Stimulated activated memory B cell treated with anti-CD40 and anti-IgM and Interleukin-4, amounts not matched to agents 10 μg/mL and 1 μg/mL and 100 μg/mL, for 72 hours (primary cell): Measurements from ENCODE around the gene PRDM5.

Experiments
- ATAC-seq: fragments of 150-1000 bp; cut with Tn5 transposase; 2 replicates; pipeline ENCODE4 v1.10.0; 2021
- H3K27ac Mint-ChIP-seq: one replicate; pipeline ENCODE4 v1.8.0; 2022; ENCODE audit warnings: mild to moderate bottlenecking, mixed read lengths
- H3K27me3 Mint-ChIP-seq: one replicate; pipeline ENCODE4 v1.8.0; 2022; ENCODE audit warnings: mixed read lengths
- H3K36me3 Mint-ChIP-seq: one replicate; pipeline ENCODE4 v1.8.0; 2022; ENCODE audit warnings: mixed read lengths
- H3K4me1 Mint-ChIP-seq: one replicate; pipeline ENCODE4 v1.8.0; 2022; ENCODE audit warnings: mixed read lengths
- H3K4me3 Mint-ChIP-seq: one replicate; pipeline ENCODE4 v1.8.0; 2022; ENCODE audit warnings: mild to moderate bottlenecking, moderate library complexity, mixed read lengths
- H3K9me3 Mint-ChIP-seq: one replicate; pipeline ENCODE4 v1.8.0; 2022; ENCODE audit warnings: mixed read lengths

The PRDM5 gene

GRCh38 chr4:120921456-120922380, 808 bp downstream of the PRDM5 start:
- Mint-ChIP-seq H3K36me3 (no peaks in the 10 kb centered on the region), H3K9me3 (no peaks in the 10 kb centered on the region), H3K4me1 (peaks cover 4% of the 10 kb centered on the region), H3K4me3 (peak overlapping the region; percentile 24), H3K27me3 (peaks cover 24% of the 10 kb centered on the region), H3K27ac (no peak overlapping the region)
- ATAC-seq, result no peak

GRCh38 chr4:120920666-120921065, 1.9 kb downstream of the PRDM5 start:
- H3K27ac Mint-ChIP-seq, result no peak overlapping the region
- ATAC-seq, result no peak
- H3K9me3 Mint-ChIP-seq, result peaks cover 1% of the 10 kb centered on the region
- H3K4me1 Mint-ChIP-seq, result peaks cover 4% of the 10 kb centered on the region
- no peaks in the 10 kb centered on the region for H3K36me3 Mint-ChIP-seq
- no peak overlapping the region for H3K4me3 Mint-ChIP-seq
- H3K27me3 Mint-ChIP-seq, result peaks cover 24% of the 10 kb centered on the region

DNA sequence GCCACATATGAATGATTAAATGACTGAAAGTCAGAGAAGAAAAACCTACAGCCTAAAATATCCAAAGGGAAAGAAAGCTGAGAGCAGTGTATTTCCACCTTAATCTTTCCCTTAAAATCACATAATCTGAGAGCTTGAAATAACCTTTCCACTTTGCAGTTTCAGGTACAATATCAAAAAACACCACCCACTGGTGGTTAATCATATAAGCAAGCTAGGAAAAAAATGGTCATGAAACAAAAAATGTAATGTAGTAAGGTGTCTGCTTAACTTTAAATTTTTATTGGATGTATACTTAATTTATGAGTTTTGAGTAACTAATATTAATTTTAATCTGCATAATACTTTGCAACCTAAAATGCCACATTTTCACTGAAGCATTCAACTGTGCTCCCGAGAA, 3.2 kb downstream of the PRDM5 start:
- H3K27me3 Mint-ChIP-seq, result peaks cover 23% of the 10 kb centered on the region

DNA sequence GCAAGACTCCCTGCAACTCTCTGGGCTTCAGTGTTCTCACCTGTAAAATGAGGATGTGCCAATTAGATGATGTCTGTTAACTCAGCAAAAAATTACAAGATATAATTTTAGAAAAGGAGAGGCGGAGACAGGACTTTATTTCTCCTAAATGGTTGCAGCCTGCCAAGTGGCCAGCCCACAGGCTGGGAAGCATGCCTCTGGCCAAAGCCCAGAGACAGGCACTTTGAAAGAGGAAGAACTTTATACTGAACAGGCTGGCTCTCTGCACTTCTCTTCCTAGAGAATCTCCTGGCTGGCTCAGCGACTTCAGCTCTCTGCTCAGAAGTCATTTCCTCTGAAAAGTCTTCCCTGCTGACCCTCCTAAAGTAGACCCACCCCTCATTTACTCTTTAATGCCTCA, 3.7 kb downstream of the PRDM5 start:
- Mint-ChIP-seq H3K4me3 (no peak overlapping the region), H3K27ac (no peak overlapping the region), H3K9me3 (peaks cover 4% of the 10 kb centered on the region), H3K36me3 (no peaks in the 10 kb centered on the region), H3K4me1 (peaks cover 4% of the 10 kb centered on the region), H3K27me3 (peaks cover 17% of the 10 kb centered on the region)
- no peak for ATAC-seq

More for the DNA sequence above, 3.2 kb downstream of the PRDM5 start:
- no peak overlapping the region for H3K27ac Mint-ChIP-seq
- H3K4me1 Mint-ChIP-seq, result peaks cover 4% of the 10 kb centered on the region
- H3K36me3 Mint-ChIP-seq, result no peaks in the 10 kb centered on the region
- ATAC-seq, result no peak
- H3K9me3 Mint-ChIP-seq, result peaks cover 4% of the 10 kb centered on the region
- H3K4me3 Mint-ChIP-seq, result no peak overlapping the region

- no peak for ATAC-seq
- Mint-ChIP-seq H3K4me3 (no peak overlapping the region), H3K4me1 (peaks cover 4% of the 10 kb centered on the region), H3K9me3 (peaks cover 4% of the 10 kb centered on the region), H3K27ac (no peak overlapping the region), H3K27me3 (peaks cover 11% of the 10 kb centered on the region), H3K36me3 (no peaks in the 10 kb centered on the region)
These were observed 4.4 kb downstream of the PRDM5 start for GRCh38 chr4:120918092-120918491.

DNA sequence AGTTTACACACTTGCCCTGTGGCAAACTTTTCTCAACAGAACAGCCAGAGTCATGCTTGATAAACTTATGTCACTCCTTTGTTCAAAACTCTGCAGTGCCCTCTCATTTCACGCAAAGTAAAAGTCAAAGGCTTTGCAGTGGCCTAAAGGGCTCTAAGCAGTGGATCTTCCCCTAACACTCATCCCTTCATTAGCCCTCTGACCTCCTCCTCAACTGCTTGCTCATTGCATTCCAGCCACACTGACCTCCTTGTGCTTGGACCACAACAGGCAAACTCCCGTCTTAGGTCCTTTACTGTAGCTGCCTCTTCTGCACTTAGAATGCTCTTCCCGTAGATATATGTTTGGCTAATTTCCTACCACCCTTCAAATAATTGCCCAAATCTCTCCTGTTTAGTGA, 5.6 kb downstream of the PRDM5 start:
- Mint-ChIP-seq H3K4me3 (no peak overlapping the region), H3K4me1 (peaks cover 3% of the 10 kb centered on the region), H3K27me3 (peaks cover 8% of the 10 kb centered on the region), H3K27ac (no peak overlapping the region), H3K36me3 (no peaks in the 10 kb centered on the region), H3K9me3 (peaks cover 4% of the 10 kb centered on the region)
- no peak for ATAC-seq

- Mint-ChIP-seq H3K36me3 (no peaks in the 10 kb centered on the region), H3K4me3 (no peak overlapping the region), H3K9me3 (peaks cover 4% of the 10 kb centered on the region), H3K27ac (no peak overlapping the region), H3K4me1 (no peaks in the 10 kb centered on the region), H3K27me3 (no peaks in the 10 kb centered on the region)
- peak; percentile 32 for ATAC-seq
These were observed 7.2 kb downstream of the PRDM5 start for GRCh38 chr4:120915336-120915735.

DNA sequence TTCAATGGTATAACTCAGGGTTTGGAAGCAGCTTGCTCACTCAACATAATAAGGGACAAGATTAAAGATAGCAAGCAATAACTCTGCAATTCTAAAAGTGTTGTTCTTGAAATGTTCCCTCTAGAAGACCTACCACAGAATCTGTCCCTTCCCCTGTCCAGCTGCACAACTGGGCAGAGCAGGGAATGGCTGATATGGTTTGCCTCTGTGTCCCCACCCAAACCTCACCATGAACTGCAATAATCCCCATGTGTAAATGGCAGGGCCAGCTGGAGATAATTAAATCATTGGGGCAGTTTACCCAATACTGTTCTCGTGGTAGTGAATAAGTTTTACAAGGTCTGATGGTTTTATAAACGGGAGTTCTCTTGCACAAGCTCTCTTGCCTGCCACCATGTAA, 19.1 kb downstream of the PRDM5 start:
- Mint-ChIP-seq H3K4me1 (no peaks in the 10 kb centered on the region), H3K9me3 (no peaks in the 10 kb centered on the region), H3K36me3 (no peaks in the 10 kb centered on the region), H3K27me3 (peaks cover 10% of the 10 kb centered on the region), H3K27ac (no peak overlapping the region), H3K4me3 (no peak overlapping the region)
- ATAC-seq, result no peak

GRCh38 chr4:120902925-120903324, 19.6 kb downstream of the PRDM5 start:
- no peaks in the 10 kb centered on the region for H3K4me1 Mint-ChIP-seq
- no peaks in the 10 kb centered on the region for H3K9me3 Mint-ChIP-seq
- no peak overlapping the region for H3K27ac Mint-ChIP-seq
- peaks cover 10% of the 10 kb centered on the region for H3K27me3 Mint-ChIP-seq
- ATAC-seq, result no peak
- H3K36me3 Mint-ChIP-seq, result no peaks in the 10 kb centered on the region
- H3K4me3 Mint-ChIP-seq, result no peak overlapping the region

DNA sequence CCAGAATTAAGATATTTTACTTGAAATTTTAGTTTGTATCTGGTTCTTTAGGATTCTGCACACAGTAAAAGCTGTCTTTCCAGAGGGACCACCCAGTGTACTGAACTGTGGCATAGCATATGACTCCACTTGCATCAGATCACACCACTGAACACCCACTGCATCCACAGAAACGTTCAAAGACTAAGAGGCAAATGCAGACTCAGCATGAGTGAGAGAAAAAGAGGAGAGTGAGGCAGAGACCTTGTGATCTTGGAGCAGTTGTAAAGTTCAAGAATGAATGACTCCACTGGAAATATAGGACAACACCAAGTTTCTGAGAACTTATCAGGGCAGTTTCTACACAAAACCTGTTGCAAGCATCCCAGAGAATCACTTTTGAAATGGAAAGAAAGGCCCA, 20.8 kb downstream of the PRDM5 start:
- H3K36me3 Mint-ChIP-seq, result no peaks in the 10 kb centered on the region
- peaks cover 10% of the 10 kb centered on the region for H3K27me3 Mint-ChIP-seq
- H3K9me3 Mint-ChIP-seq, result no peaks in the 10 kb centered on the region
- H3K27ac Mint-ChIP-seq, result no peak overlapping the region
- ATAC-seq, result no peak
- no peaks in the 10 kb centered on the region for H3K4me1 Mint-ChIP-seq
- H3K4me3 Mint-ChIP-seq, result no peak overlapping the region

GRCh38 chr4:120897981-120898719, 24.4 kb downstream of the PRDM5 start:
- Mint-ChIP-seq H3K4me3 (no peak overlapping the region), H3K36me3 (no peaks in the 10 kb centered on the region), H3K4me1 (no peaks in the 10 kb centered on the region), H3K9me3 (no peaks in the 10 kb centered on the region), H3K27ac (no peak overlapping the region), H3K27me3 (peaks cover 10% of the 10 kb centered on the region)
- no peak for ATAC-seq

DNA sequence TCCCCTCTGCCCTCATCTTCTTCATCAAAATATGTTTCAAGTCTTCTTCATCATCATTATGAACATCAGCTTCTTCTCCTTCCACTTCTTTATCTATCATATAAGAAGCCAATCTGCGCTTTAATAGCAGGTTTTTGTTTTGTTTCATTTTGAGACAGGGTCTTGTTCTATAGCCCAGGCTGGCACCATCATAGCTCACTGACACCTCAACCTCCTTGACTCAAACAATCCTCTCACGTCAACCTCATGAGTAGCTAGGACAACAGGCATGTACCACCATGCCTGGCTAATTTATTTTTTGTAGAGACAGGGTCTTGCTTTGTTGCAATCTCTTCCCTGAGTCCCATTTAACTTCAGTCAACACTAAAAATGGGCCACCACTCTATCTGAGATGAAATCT, 27.0 kb downstream of the PRDM5 start:
- H3K4me3 Mint-ChIP-seq, result no peak overlapping the region
- no peak for ATAC-seq
- H3K36me3 Mint-ChIP-seq, result no peaks in the 10 kb centered on the region
- no peaks in the 10 kb centered on the region for H3K4me1 Mint-ChIP-seq
- no peaks in the 10 kb centered on the region for H3K27me3 Mint-ChIP-seq
- H3K27ac Mint-ChIP-seq, result no peak overlapping the region
- H3K9me3 Mint-ChIP-seq, result peaks cover 5% of the 10 kb centered on the region

GRCh38 chr4:120893314-120893713, 29.2 kb downstream of the PRDM5 start:
- ATAC-seq, result no peak
- H3K4me1 Mint-ChIP-seq, result no peaks in the 10 kb centered on the region
- H3K27ac Mint-ChIP-seq, result no peak overlapping the region

DNA sequence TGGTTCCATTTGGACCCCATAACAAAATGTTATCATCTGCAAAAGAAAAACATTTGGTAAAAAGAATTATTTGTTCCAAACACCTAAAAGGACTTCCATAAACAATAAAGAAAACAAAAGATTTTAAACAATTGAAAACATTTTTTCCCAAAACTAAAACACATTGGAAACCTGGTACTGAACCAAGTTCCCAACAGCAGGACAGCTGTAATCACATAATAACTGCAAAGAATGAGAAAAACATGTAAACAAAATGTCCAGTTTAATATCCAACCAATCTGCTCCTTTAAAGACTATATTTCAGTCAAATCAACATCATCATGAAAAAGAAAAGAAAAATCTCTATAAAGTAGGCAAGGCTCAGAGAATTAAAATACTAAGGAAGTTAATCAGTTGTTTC, 36.3 kb downstream of the PRDM5 start:
- no peak for ATAC-seq
- Mint-ChIP-seq H3K27me3 (no peaks in the 10 kb centered on the region), H3K4me1 (no peaks in the 10 kb centered on the region), H3K9me3 (peaks cover 10% of the 10 kb centered on the region), H3K27ac (no peak overlapping the region), H3K36me3 (no peaks in the 10 kb centered on the region), H3K4me3 (no peak overlapping the region)

More at GRCh38 chr4:120893314-120893713, 29.2 kb downstream of the PRDM5 start:
- Mint-ChIP-seq H3K27me3 (no peaks in the 10 kb centered on the region), H3K36me3 (no peaks in the 10 kb centered on the region), H3K9me3 (peaks cover 8% of the 10 kb centered on the region), H3K4me3 (no peak overlapping the region)

DNA sequence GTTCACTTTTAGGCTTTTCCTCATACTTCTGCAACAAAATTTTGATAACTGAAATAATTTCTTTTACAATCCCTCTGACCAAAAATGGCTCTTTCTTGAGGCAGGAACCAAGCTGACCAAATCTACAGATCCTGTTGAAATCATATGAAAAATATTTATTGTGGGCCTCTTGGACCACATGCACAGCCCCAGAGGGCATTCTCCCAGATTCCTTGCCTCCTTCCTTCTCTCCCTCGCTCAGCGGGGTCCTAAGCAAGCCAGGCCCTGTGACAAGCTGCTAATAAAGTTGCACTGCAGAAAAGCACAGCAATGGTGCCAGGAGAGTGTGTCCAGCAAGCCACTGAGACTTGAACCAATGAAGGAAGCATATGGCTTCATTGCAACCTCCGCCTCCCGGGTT, 40.7 kb downstream of the PRDM5 start:
- Mint-ChIP-seq H3K27me3 (no peaks in the 10 kb centered on the region), H3K36me3 (no peaks in the 10 kb centered on the region), H3K27ac (no peak overlapping the region), H3K9me3 (no peaks in the 10 kb centered on the region), H3K4me3 (no peak overlapping the region), H3K4me1 (no peaks in the 10 kb centered on the region)
- no peak for ATAC-seq

DNA sequence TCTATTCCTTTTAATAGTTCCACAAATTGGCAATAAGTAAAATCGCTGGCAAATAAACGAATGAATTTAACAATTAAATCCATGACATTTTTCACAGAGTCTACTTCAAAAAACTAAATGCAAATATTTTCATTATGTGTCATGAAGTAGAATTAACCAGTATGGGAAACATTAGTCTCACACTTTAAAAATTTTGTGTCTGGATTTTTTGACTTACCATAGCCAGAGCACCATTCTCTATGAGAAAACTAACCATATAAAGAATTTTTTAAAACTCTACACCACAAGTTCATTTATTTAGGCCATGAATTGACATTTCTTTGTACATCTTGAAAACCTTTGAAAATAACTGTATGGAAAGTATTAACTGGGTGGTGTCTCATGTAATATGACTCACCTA, 41.2 kb downstream of the PRDM5 start:
- no peaks in the 10 kb centered on the region for H3K4me1 Mint-ChIP-seq
- no peak for ATAC-seq
- H3K36me3 Mint-ChIP-seq, result no peaks in the 10 kb centered on the region
- no peaks in the 10 kb centered on the region for H3K9me3 Mint-ChIP-seq
- no peak overlapping the region for H3K4me3 Mint-ChIP-seq
- no peaks in the 10 kb centered on the region for H3K27me3 Mint-ChIP-seq
- H3K27ac Mint-ChIP-seq, result no peak overlapping the region
